ENCODE data around the gene DIPK2A.

DNA sequence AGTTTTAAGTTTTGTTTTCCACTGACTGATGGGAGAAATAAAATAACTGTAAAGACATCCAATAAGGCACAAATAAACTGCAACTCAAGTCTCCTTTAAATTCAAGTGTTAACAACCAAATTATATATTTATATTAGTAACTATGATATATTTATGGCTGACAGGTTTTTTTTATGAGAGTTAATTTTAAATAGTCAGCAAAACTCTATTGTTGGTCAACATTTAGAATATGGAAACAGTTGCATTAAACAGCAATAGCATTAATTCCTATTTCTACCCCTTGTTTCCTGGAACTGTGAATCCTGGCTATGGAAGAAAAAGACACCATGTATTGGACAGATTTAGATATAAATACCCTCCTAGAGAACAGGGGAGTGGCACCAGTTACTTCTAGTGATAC is 16.5 kb upstream of the DIPK2A start:
- TF ChIP-seq, protein P1, sequence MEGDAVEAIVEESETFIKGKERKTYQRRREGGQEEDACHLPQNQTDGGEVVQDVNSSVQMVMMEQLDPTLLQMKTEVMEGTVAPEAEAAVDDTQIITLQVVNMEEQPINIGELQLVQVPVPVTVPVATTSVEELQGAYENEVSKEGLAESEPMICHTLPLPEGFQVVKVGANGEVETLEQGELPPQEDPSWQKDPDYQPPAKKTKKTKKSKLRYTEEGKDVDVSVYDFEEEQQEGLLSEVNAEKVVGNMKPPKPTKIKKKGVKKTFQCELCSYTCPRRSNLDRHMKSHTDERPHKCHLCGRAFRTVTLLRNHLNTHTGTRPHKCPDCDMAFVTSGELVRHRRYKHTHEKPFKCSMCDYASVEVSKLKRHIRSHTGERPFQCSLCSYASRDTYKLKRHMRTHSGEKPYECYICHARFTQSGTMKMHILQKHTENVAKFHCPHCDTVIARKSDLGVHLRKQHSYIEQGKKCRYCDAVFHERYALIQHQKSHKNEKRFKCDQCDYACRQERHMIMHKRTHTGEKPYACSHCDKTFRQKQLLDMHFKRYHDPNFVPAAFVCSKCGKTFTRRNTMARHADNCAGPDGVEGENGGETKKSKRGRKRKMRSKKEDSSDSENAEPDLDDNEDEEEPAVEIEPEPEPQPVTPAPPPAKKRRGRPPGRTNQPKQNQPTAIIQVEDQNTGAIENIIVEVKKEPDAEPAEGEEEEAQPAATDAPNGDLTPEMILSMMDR (IDR thresholded peaks at IDR 0.05) = no peak
- TF ChIP-seq POLR2A (IDR thresholded peaks at IDR 0.05) = no peak

All from heart left ventricle (tissue), 13 donors.